Pulmonary artery endothelial cell (primary cell): ENCODE data around the gene PAM. TPM values are rescaled to one million over a fixed set of nuclear protein-coding genes. Genes with fewer than 3 reads are reported as not detected.

Source experiments
- DNase-seq: peaks from one replicate; pipeline ENCODE4 v3.0.0-alpha.2; 2011; ENCODE audit warnings: low read depth, low spot score
- total RNA-seq: library from RNA; depleted of rRNA; stranded (reverse); fragments of >200 nt; gene quantifications from 2 replicates; pipeline ENCODE4 v1.2.3, GENCODE V29; 2014

Gene PAM
- total RNA-seq: 199 and 229 TPM in 2 replicates

DNA sequence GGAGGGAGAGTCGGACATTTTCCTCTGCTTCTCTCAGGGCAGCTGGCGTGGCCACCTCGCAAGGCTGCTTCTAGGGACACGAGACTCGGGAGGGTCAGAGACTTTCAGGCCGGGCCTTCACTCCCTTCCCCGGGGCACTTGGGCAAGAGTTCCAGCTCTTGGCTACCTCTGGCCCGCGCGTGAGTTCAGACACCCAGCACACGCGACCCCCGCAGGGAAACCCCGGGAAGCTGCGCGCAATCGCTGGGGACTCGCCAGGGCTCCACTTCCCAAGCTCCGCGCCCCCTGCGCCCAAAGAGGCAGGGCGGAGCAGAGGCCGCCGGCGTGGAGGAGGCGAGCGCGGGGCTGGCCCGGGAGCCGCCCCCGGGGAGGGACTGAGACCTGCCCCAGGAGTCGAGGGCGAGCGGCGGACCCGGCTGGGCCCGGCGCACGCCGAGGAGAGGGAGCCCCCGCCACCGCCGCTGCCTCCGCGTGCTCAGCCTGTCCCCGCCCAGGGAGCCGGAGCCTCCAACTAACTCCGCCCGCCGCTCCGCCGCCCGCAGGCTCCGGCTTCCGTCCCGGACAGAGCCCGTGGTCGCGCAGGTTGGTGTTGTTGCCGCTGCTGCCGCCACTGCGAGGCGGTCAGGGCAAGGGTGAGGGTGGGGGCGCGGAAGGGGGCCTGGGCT lies at the start of gene PAM:
PAM (plus strand) TSS at position 539 of the 665 bp plus-strand sequence. CDS start 110,891 bp downstream, outside the sequence.
- DNase-seq: peak; percentile 22

DNA sequence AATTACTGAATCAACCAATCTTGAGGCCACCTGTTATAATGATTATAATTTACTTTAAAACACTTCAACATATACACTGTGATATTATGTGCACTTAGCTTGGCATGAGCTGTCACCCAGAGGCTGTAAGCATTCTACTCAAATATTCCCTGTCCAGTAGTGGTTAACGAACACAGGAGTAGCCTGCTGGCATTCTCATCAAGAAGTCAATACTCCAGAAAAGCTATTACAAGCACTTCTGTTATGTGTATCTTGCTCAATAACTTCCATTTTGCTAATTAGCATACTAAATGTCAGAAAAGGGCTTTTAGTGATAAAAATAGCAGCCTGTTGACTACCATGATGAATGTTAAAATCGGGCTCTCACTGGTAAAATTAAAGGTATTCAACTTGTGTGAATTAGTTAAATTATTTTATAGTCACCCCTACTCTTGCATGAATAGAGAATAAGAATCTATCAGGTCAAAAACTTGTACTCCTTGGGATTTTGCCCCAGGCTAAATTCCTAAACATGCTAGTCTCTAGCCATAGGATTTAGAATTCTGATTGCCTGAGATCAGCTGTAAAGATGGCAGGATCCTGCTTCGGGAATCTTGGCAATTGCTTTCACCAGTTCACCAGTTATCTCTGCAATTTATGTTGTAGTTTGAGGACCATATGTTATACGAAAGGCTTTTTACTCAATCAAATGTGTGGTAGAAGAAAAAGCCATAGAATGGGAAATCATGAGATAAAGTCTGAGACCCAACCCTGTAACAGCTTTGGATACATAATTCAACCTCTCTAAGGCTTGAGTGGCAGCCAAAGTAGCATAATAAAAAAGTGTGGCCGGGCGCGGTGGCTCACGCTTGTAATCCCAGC lies 43.4 kb upstream of the PAM start:
- no peak for DNase-seq

DNA sequence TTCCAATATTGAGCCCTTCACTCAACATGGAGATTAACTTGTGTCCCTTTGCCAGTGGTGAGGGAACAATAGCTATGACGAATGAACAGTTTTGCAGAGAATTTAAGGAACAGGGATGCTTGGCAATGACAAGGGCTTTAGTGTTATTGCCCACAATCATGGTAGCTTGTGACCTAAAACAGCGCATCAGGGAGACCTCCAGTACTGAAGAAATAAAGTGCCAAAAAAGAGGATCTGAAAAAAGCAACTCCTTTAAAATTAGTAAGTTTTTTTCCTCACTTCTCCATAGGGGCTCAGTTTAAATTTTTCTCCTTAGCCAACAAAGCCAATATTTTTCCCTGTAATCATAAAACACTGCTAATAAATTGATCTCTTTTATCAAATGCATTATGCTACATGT lies 41.8 kb upstream of the PAM start:
- DNase-seq: no peak

DNA sequence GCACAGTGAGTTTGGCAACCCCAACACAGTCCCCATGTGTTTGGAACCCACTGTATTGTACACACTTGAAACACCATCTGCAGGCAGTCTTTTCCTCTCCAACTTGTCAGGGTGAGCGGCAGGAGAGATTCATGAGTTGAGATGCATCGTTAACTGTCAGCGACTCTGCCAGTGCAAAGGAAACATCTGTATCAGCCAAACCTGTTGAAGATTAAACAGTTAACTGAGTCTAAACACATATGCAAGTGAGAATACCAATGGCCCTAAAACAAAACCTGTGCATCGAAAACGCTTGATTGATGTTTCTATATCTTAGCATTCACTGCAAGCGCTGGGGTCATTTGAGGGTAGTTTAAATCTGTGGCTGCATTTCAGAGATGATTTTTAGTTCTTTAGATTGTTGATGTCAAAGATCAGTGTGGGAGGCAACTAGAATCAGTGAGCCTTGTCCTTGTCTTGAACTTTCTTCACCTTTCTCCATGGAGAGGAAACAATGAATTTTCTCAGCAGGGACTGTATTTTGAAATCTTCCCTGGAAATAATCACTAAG lies 41.3 kb upstream of the PAM start:
- DNase-seq: no peak

DNA sequence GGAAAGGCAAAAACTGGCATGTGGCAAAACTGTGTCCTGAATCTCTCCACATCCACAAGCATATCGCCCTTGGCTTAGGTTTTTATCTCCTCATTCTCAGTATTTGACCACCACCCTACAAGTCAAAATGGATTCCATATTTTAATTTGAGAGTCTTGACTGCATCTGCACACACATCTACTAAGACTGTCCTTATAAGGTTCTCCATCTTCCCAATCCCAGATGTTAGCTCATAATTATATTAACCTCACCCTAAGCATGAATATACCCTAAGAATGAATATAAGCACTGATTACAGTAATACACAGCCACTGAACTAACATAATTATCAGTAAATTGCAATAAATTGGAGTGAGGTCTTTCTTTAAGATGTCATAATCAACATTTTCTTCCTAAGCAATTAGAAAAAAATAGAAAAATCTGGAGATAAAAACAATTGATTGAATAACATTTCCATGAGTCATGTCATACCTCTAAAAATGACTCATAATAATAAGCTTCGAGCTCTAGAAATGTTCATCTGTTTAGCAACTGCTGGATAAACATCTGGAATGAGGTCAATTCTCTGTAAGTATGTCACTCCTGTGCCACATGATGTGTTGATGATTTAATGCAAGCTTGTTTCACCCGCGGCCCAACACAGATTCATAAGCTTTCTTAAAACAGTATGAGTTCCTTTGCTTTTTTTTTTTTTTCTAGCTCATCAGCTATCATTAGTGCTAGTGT lies 39.9 kb upstream of the PAM start:
- peak; percentile 73 for DNase-seq

DNA sequence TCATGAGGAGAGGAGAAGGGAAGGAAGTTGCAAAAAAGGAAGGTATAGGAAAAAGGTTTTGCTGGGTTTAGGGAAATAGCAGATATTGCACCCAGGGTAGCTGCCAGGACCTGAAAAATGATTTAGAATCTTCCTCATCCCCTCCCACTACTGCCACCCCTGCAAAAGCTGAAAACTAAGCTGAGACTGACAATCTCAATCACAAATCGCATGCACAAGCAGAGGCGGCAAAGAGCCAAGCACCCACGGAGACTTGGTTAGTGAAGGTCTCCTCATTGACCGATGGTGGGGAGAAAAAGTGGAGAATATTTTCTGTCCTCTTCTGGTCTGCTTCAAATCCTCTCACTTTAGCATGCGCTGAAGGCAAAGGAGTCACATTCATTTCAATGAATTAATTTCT lies 39.1 kb upstream of the PAM start:
- DNase-seq: no peak

DNA sequence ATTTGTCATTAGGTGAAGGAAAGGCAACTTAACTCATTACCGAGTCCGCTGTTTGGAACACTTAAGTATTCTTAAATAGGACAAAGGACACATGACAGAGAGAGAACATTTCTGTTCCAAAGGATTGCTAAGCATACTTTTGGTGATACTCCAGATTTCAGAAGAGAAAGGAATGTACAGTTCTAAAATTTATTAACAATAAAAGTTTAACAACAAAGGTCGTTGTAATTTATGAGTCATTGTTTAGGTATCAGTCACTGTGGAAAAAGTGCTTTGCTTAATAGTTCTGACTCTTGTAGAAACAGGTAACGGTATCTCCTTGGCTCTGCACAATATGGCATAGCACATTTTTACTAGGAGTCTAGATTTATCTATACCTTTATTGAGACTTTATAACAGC lies 36.3 kb upstream of the PAM start:
- DNase-seq: no peak

DNA sequence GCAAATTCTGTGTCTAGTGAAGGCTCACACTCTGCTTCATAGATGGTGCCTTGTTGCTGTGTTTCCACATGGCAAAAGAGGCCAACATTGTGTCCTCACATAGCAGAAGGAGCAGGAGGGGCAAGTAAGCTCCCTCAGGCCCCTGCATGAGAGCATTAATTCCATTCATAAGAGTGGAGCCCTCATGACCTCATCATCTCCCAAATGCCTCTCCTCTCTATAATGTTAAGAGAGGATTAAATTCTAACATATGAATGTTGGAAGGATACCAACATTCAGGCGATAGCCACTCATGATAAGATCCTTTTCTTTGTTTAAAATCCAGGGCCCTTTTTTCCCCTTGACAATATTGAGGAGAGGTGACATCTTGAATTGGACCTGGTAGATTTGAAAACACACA lies 35.2 kb upstream of the PAM start:
- DNase-seq: no peak

DNA sequence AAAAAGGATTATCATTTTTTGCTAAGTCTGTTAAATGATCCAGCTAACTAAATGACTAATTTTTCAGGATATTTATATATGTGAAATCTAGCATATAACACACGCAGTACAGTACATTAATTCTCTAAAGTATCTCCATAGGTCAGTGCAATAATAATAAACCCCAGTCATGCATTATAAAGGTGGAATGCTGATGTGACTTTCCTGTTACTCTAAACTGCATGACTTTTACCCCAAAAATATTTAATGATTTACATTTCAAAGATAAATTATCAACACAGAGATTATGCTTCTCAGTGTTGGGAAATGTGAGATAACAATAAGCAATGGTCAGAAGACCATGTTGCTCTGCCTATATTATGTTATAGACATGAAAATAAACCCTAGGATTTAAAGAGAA lies 34.1 kb upstream of the PAM start:
- DNase-seq: no peak

DNA sequence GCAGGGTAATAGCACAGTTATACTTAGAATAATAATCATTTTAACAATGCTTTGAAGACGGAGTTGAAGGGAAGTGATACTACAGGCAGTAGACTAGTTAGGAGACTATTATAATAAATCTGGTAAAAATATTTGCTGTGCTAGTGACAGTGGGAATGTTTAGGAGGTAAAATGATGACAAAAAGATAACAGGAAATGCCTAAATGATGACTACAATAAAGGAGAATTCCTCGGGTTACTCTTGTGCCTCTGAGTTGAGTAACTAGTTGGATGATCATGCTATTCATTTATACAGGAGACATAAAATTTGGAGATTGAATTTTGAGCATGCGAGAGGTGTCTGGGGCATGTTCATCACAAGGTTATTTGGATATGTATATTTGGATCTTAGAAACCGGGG lies 32.2 kb upstream of the PAM start:
- DNase-seq: no peak

DNA sequence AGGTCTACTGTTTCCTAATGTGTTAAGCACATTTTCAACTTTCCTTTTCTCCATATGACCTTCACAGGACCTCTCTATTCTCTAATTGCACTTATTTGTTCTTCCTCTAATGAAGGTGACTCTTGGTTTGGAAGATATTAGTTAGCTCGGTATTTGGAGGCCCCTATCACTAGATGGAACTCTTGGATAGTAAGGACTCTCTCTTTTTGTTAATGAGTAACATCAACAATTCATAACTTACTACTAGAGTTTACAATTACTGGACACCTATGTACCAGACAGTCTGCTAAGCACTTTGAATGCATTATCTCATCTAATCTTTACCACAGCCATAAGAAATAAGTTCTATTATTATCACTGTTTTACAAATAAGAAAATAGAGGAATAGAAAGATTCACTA lies 23.4 kb upstream of the PAM start:
- no peak for DNase-seq

DNA sequence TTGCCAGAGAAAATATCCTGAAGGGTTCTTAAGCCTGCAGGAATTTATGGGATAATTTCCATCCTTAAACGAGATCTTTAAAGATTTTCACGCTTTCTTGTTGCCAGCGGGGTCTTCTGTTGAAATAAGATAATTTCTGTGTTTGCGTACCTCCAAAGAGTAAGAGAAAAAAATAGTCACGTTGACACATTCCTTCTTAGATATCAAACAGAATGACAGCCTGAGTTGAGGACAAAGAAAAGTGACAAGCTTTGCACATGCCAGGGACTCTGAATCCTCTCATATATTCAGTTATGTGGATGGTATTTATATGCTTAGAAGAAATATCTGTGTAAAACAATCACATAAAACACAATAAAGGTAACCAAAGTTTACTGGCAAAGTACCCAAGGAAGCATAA lies 21.6 kb upstream of the PAM start:
- no peak for DNase-seq

DNA sequence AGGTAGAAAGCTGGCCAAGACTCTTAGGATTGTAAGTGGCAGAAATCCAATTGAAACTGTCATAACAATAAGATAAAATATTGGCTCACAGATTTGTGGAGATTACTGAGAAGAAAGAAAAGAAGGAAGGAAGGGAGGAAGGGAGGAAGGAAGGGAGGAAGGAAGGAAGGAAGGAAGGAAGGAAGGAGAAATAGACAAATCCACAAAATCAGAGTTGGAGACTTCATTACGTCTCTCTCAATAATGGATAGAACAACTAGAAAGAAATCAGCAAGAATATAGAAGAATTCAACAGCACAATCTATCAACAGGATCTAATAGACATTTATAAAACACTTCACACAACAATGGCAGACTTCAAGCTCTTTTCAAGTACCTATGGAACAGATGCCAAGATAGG lies 17.9 kb upstream of the PAM start:
- DNase-seq: no peak

DNA sequence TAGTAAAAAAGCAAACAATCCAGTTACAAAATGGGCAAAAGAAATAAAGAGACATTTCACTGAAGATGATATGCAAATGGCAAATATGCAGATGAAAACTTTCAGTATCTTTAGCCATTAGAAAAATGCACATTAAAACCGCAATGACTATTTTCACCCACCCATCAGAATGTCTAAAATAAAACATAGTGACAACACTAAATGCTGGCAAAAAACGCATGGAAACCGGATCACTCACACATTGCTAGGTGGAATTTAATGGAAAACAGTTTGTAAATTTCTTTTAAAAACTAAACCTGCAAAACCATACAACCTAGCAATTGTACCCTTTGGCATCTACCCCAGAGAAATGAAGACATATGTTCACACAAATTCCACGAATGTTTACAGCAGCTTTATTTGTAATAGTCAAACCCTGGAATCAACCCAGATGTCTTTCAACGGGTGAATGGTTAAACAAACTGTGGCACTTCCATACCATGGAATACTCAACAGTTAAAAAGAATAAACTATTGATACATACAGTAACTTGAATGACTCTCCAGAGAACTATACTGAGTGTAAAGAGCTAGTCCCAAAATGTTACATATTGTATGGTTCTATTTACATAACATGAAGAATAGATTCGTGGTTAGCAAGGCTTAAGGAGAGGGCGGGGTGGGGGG lies 17.2 kb upstream of the PAM start:
- no peak for DNase-seq

DNA sequence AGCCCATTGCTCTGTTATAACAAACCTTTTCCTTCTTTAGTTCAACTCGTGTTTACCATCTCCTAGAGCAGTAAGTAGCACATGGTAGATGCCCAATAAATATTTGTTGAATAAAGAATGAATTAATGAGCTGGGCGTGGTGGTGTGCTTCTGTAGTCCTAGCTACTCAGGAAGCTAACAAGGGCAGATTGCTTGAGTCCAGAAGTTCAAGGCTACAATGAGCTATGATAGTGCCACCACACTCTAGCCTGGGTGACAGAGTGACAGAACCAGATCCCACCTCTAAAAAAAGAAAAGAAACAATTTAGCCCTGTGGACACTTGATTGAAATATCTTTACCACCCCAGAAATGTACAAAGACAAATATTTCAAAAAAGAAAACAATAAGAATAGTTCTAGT lies 14.6 kb upstream of the PAM start:
- no peak for DNase-seq

DNA sequence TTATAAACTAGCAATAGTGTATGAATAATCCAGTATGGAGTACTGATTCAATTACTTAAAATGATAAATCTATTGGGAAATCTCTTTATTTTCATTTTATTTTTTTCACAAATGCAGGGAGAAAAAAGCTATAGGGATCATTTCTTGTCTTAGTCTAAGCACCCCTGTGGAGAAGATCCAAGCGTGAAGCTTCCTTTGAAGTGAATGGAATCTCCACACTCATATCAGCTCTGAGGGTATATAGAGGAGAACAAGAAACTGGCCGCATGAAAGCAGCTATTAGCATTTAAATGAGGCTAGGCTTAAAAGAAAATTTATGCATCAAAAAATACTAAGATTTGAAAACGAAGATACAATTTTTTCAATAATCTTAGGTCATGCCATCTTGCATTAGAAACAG lies 12.9 kb upstream of the PAM start:
- DNase-seq: no peak

DNA sequence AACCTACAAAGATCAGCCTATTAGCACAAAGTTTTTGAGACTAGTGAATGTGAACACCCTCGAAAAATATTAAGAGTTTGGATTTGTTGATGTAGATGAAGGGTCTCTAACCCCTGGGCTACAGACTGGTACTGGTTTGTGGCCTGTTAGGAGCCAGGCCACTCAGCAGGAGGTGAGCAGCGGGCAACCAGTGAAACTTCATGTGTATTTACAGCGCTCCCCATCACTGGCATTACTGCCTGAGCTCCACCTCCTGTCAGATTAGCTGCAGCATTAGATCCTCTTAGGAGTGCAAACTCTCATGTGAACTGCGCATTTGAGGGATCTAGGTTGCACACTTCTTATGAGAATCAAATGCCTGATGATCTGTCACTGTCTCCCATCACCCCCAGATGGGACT lies 11.2 kb upstream of the PAM start:
- DNase-seq: no peak

DNA sequence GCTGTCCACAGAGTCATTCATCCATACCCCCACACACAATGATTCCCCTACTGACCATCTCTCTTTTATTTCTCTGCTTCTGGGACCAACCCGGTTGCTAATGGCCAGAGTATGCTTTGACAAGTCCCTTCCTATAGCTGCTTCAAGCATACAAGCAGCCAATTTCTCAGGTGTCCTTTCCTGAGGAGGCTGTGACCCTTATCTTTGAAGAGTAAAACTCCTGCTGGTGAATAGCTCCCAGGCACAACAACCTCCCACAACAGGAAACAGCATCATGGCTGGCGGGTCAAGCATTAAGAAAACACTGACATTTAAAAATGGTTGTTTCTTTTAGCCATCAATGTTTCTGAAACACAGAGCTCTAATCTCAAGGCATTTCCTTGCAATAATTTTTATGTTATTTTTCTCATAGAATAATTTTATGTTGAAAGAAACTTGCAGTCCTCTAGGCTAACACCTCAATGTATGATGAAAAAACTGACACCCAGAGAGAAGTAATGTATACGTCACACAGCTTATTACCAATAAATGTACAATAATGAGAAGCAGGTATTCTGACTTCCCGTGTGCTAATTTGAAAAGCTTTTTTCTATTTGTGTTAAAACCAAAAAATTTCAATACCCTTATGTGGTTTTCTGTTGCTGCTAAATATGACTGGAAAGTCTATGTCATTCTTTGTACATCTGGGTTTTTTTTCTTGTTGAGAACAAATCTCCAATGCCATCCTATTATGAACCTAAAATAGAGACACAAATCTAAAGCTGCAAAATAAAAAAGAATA lies 7.5 kb upstream of the PAM start:
- no peak for DNase-seq

DNA sequence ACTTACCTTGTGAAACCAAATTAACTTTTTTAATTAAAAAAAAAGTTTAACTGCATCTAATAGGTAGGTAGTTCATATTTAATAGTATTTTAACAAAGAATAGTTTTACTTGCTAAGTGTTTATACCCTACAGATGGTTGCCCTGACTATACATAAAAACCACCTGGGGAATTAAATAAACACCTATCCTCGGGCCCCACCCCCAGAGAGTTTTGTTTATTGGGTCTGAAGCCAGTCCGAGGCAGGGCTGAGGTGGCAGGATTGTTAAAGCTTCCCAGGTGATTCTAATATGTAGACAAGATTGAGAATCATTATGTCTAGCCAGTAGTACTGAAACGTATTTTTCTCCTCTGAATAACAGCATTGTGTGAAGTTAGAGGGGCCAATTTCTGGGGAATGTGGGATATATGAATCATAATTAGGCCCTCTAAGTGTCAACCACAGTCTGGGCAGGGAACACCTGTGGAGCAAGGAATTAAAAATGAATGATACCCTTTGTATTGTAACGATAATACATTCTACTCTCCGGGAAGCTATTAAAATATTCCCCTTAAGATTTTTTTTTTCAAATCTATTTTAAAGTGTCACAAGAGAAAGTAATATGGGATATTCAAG lies 5.6 kb upstream of the PAM start:
- DNase-seq: no peak

DNA sequence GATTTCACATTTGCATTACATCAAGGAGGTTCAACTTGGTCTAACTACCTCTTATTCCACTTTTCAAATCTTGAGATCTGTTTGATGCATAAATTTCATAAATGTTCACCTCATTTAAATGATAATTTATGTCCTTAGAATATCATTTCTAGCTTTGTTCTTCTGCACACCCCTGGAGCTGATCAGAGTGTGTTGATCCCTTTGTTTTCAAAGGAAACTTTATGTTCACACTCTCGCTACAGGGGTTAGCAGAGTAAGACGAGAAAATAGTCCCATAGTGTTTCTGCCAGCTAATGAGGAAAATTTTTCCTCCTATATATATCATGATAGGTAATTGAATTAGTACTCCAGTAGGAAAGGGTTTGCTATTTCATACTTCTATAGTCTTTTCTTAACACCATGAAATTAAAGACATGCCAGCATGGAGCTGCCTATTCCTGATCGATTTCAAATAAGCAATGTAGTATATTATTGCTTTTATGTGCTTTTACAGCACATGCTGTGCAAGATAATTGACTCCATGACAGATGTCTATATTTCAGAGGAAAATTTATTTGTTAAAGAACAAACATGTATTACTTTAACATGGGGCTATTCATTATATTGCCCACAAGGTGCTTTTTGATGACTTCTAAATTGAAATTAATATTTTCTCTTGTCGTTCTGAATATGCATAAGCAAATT lies 4.8 kb upstream of the PAM start:
- DNase-seq: no peak
